KMS-11 (cell line): ENCODE data around the gene CDH13.

Experiments
- H2AFZ ChIP-seq: fragments of 200-600 bp; sonication (generic); 2 replicates; pipeline ENCODE4 v1.6.1; 2016; ENCODE audit warnings: antibody characterized with exemption, mixed run types, low read depth
- H3K27ac ChIP-seq: fragments of 200-600 bp; sonication (generic); 2 replicates; pipeline ENCODE4 v1.6.1; 2016; ENCODE audit warnings: mild to moderate bottlenecking, mixed run types
- H3K27me3 ChIP-seq: fragments of 200-600 bp; sonication (generic); 2 replicates; pipeline ENCODE4 v1.6.1; 2017; ENCODE audit warnings: mild to moderate bottlenecking, low read depth, mixed run types, moderate library complexity; ENCODE audit not compliant: insufficient read depth
- H3K36me3 ChIP-seq: fragments of 200-600 bp; sonication (generic); 2 replicates; pipeline ENCODE4 v1.6.1; 2017; ENCODE audit warnings: mild to moderate bottlenecking, mixed run types; ENCODE audit not compliant: insufficient read depth
- H3K4me1 ChIP-seq: fragments of 200-600 bp; sonication (generic); 2 replicates; pipeline ENCODE4 v1.6.1; 2016; ENCODE audit warnings: mild to moderate bottlenecking, low read depth, mixed run types; ENCODE audit not compliant: poor library complexity, severe bottlenecking
- H3K4me2 ChIP-seq: fragments of 200-600 bp; sonication (generic); 2 replicates; pipeline ENCODE4 v1.7.0; 2016; ENCODE audit warnings: mild to moderate bottlenecking, mixed run types
- H3K4me3 ChIP-seq: fragments of 200-600 bp; sonication (generic); IDR thresholded peaks from 2 replicates; pipeline ENCODE4 v1.6.1; 2017; ENCODE audit warnings: low read depth, low read length, mixed read lengths; ENCODE audit not compliant: insufficient read depth
- H3K79me2 ChIP-seq: fragments of 200-600 bp; sonication (generic); 2 replicates; pipeline ENCODE4 v1.6.1; 2016; ENCODE audit warnings: low read depth, mixed run types; ENCODE audit not compliant: insufficient read depth
- H3K9ac ChIP-seq: fragments of 200-600 bp; sonication (generic); 2 replicates; pipeline ENCODE4 v1.6.1; 2016; ENCODE audit warnings: mild to moderate bottlenecking, mixed run types
- H4K20me1 ChIP-seq: fragments of 200-600 bp; sonication (generic); 2 replicates; pipeline ENCODE4 v1.6.1; 2016; ENCODE audit warnings: mild to moderate bottlenecking, mixed run types; ENCODE audit not compliant: insufficient read depth
- TF ChIP-seq, protein P1 (sequence below): fragments of 200-600 bp; sonication (generic); conservative IDR thresholded peaks from 2 replicates; pipeline ENCODE4 v1.6.1; 2017; ENCODE audit warnings: low read depth, mild to moderate bottlenecking, antibody characterized with exemption, low read length, moderate library complexity, mixed read lengths

CDH13 gene

GRCh38 chr16:82694239-82694874 is 67.6 kb downstream of the CDH13 start:
- H3K4me2 ChIP-seq: no peak overlapping the region
- no peaks in the 10 kb centered on the region for H3K27me3 ChIP-seq
- no peaks in the 10 kb centered on the region for H3K36me3 ChIP-seq
- H4K20me1 ChIP-seq: no peaks in the 10 kb centered on the region
- no peaks in the 10 kb centered on the region for H3K79me2 ChIP-seq
- no peak overlapping the region for H3K27ac ChIP-seq
- H3K4me3 ChIP-seq: no peak overlapping the region
- no peak overlapping the region for H3K9ac ChIP-seq
- TF ChIP-seq, protein P1, sequence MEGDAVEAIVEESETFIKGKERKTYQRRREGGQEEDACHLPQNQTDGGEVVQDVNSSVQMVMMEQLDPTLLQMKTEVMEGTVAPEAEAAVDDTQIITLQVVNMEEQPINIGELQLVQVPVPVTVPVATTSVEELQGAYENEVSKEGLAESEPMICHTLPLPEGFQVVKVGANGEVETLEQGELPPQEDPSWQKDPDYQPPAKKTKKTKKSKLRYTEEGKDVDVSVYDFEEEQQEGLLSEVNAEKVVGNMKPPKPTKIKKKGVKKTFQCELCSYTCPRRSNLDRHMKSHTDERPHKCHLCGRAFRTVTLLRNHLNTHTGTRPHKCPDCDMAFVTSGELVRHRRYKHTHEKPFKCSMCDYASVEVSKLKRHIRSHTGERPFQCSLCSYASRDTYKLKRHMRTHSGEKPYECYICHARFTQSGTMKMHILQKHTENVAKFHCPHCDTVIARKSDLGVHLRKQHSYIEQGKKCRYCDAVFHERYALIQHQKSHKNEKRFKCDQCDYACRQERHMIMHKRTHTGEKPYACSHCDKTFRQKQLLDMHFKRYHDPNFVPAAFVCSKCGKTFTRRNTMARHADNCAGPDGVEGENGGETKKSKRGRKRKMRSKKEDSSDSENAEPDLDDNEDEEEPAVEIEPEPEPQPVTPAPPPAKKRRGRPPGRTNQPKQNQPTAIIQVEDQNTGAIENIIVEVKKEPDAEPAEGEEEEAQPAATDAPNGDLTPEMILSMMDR: no peak
- H3K4me1 ChIP-seq: no peaks in the 10 kb centered on the region
- no peak overlapping the region for H2AFZ ChIP-seq

DNA sequence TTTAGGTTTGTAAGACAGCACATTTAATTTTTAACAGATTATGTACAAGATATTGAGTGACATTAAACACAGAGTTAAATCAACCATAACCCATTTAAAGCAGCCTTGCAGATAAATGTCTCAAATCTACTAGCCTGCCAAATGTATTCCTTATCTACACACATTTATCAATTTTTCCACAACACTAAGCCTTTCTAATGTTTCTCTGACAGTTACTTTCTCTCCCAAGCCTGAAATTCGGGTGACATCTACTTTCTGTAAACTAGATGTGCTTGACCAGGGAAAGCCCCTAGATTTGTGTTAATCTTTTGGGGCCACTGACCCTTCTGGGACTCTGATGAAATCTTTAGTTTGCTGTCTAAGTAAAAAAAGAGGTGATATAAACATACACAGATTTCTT is 69.0 kb downstream of the CDH13 start:
- Histone ChIP-seq H3K36me3 (no peaks in the 10 kb centered on the region), H3K4me3 (no peak overlapping the region), H4K20me1 (no peaks in the 10 kb centered on the region), H3K4me1 (no peaks in the 10 kb centered on the region), H3K27me3 (no peaks in the 10 kb centered on the region), H3K79me2 (no peaks in the 10 kb centered on the region), H3K27ac (no peak overlapping the region), H3K9ac (no peak overlapping the region), H2AFZ (no peak overlapping the region), H3K4me2 (no peak overlapping the region)
- TF ChIP-seq, protein P1: no peak

- Histone ChIP-seq H3K27ac (no peak overlapping the region), H3K4me1 (peaks cover 16% of the 10 kb centered on the region), H3K27me3 (no peaks in the 10 kb centered on the region), H3K4me3 (no peak overlapping the region), H2AFZ (no peak overlapping the region), H4K20me1 (no peaks in the 10 kb centered on the region), H3K9ac (no peak overlapping the region), H3K79me2 (no peaks in the 10 kb centered on the region), H3K36me3 (no peaks in the 10 kb centered on the region), H3K4me2 (no peak overlapping the region)
- TF ChIP-seq, protein P1: no peak
Measured at GRCh38 chr16:82699260-82699659, 72.5 kb downstream of the CDH13 start.

DNA sequence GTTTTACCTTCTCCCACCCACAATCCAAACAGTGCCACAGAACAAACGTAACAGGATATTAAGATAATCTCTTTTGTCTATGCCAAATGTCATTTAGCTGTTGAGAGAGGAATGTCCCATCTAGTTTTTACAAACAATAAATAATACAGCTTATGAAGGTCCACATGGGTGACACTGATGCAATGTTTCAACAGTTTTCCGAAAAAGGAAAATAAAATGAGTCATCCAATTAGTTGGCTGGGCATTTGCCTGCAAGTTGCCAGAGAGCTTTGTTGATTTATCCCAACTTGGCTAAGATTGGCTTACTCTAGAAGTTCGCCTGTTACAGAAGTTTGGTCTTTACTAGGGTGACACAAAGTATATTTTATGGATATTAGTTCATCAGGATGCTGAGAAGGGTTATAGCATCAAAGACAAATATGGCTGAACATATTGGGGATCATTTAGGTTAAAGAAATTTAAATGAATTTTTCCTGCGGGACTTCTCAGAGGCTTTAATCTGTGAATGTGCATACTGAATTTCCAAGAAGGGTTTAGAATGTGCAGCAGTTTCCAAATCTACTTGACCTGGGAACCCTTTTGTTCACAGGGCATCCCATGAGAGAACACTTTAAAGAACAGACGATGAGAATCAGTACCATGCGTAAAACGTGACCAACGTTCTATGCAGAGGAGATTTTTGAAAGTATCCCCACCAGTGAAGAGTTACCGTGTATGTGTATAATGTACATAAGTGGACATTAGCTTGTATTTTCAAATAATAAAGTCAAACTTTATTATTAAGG is 73.1 kb downstream of the CDH13 start:
- Histone ChIP-seq H3K9ac (no peak overlapping the region), H2AFZ (no peak overlapping the region)
- TF ChIP-seq, protein P1: no peak

More for the DNA sequence above, 73.1 kb downstream of the CDH13 start:
- H3K27ac ChIP-seq: no peak overlapping the region
- H3K4me2 ChIP-seq: no peak overlapping the region
- H3K4me3 ChIP-seq: no peak overlapping the region
- H3K4me1 ChIP-seq: peaks cover 21% of the 10 kb centered on the region
- no peaks in the 10 kb centered on the region for H3K36me3 ChIP-seq
- no peaks in the 10 kb centered on the region for H4K20me1 ChIP-seq
- no peaks in the 10 kb centered on the region for H3K27me3 ChIP-seq
- H3K79me2 ChIP-seq: no peaks in the 10 kb centered on the region
